ENCODE measurements around the gene TMEM147. TPM values are rescaled to one million over a fixed set of nuclear protein-coding genes. Genes with fewer than 3 reads are reported as not detected.

Gene TMEM147
- total and polyA plus RNA-seq, 9 donors = 61.4 to 105 (median 72.5) TPM

GRCh38 chr19:35553385-35554000 is 8.1 kb downstream of the TMEM147 start:
- DNase-seq = no peak
- WGBS, 3 donors = 59 to 69% (median 68%) methylated on average over 14 of the region's 14 CpGs
- TF ChIP-seq EP300 (IDR thresholded peaks at IDR 0.05) = no peak
- no peak for TF ChIP-seq POLR2A (IDR thresholded peaks at IDR 0.05)
- TF ChIP-seq, protein P1, sequence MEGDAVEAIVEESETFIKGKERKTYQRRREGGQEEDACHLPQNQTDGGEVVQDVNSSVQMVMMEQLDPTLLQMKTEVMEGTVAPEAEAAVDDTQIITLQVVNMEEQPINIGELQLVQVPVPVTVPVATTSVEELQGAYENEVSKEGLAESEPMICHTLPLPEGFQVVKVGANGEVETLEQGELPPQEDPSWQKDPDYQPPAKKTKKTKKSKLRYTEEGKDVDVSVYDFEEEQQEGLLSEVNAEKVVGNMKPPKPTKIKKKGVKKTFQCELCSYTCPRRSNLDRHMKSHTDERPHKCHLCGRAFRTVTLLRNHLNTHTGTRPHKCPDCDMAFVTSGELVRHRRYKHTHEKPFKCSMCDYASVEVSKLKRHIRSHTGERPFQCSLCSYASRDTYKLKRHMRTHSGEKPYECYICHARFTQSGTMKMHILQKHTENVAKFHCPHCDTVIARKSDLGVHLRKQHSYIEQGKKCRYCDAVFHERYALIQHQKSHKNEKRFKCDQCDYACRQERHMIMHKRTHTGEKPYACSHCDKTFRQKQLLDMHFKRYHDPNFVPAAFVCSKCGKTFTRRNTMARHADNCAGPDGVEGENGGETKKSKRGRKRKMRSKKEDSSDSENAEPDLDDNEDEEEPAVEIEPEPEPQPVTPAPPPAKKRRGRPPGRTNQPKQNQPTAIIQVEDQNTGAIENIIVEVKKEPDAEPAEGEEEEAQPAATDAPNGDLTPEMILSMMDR (IDR thresholded peaks at IDR 0.05) = no peak
- intact Hi-C loops (cut with DNase I) = no loop called here
- H3K36me3 ChIP-seq = no peaks in the 10 kb centered on the region
- H3K4me1 ChIP-seq (ENCODE audit: insufficient read depth) = no peaks in the 10 kb centered on the region
- no peaks in the 10 kb centered on the region for H3K27me3 ChIP-seq
- no peak overlapping the region for H3K4me3 ChIP-seq
- H3K27ac ChIP-seq = no peak overlapping the region
- H3K9me3 ChIP-seq = no peaks in the 10 kb centered on the region

DNA sequence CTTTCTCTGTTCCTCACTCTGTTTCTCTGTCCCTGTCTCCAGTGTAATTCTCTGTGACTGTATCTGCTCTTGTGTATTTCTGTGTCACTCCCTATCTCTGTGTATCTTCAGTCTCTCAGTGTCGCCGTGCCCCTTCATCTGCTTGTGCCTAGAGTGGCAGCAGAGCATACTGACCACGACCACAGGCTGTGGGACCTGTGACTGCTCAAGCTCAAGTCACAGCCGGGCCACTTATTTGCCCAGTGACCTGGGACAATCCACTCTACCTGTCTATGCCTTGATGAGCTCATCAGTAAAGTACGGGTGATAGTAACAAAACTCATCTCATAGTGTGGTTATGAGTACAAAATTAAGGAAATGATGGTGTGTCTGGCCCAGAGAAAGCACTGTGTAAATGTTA is 8.7 kb downstream of the TMEM147 start:
- H3K27me3 ChIP-seq = no peaks in the 10 kb centered on the region
- no peak overlapping the region for H3K27ac ChIP-seq
- TF ChIP-seq EP300 (IDR thresholded peaks at IDR 0.05) = no peak
- TF ChIP-seq, protein P1 (IDR thresholded peaks at IDR 0.05) = no peak
- no peak for TF ChIP-seq POLR2A (IDR thresholded peaks at IDR 0.05)
- H3K4me3 ChIP-seq = no peak overlapping the region
- H3K4me1 ChIP-seq (ENCODE audit: insufficient read depth) = no peaks in the 10 kb centered on the region
- 65 to 70% (median 68%) methylated on average over 5 of the region's 5 CpGs for WGBS, 3 donors
- no peaks in the 10 kb centered on the region for H3K36me3 ChIP-seq
- no peaks in the 10 kb centered on the region for H3K9me3 ChIP-seq
- intact Hi-C loops (cut with DNase I) = no loop called here
- DNase-seq = no peak

- H3K4me3 ChIP-seq = no peak overlapping the region
- TF ChIP-seq, protein P1 (IDR thresholded peaks at IDR 0.05) = no peak
- TF ChIP-seq EP300 (IDR thresholded peaks at IDR 0.05) = no peak
- TF ChIP-seq POLR2A (IDR thresholded peaks at IDR 0.05) = no peak
- WGBS, 3 donors = 71 to 72% (median 71%) methylated on average over 27 to 30 of the region's 30 CpGs
- DNase-seq = no peak
- H3K36me3 ChIP-seq = no peaks in the 10 kb centered on the region
- H3K27ac ChIP-seq = no peak overlapping the region
- intact Hi-C loops (cut with DNase I) = no loop called here
- no peaks in the 10 kb centered on the region for H3K9me3 ChIP-seq
- no peaks in the 10 kb centered on the region for H3K27me3 ChIP-seq
- no peaks in the 10 kb centered on the region for H3K4me1 ChIP-seq (ENCODE audit: insufficient read depth)
Observed at GRCh38 chr19:35555301-35556005, 10.0 kb downstream of the TMEM147 start.

DNA sequence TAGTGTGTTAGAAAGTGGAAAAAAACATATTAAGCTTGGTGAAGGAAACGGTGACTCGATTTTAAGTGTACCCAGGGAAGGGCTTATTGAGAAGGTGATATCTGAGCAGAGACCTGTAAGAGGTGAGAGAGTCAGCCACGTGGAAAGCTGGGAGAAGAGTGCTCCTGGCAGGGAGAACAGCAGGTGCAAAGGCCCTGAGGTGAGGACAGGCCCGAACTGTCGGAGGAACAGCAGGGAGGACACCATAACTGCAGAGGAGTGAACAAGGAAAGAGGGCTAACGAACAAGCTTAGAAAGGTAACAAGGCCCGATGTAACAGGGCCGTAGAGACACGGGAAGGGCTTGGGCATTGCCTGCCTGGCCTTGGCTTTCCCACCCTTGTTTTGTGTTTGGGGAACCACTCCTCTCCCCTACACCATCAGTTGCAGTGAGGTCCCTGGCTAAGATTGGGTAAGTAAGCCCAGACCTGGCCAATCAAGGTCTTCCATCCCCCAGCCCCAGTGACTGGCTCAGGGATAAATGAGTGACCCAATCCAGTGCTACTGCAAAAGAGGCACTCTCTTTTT is 10.7 kb downstream of the TMEM147 start:
- no peak overlapping the region for H3K27ac ChIP-seq
- H3K4me1 ChIP-seq (ENCODE audit: insufficient read depth) = no peaks in the 10 kb centered on the region
- intact Hi-C loops (cut with DNase I) = no loop called here
- no peaks in the 10 kb centered on the region for H3K9me3 ChIP-seq
- H3K27me3 ChIP-seq = no peaks in the 10 kb centered on the region
- no peak for TF ChIP-seq POLR2A (IDR thresholded peaks at IDR 0.05)
- H3K4me3 ChIP-seq = no peak overlapping the region
- DNase-seq = no peak
- 77 to 84% (median 81%) methylated on average over 9 of the region's 9 CpGs for whole genome bisulfite sequencing, 3 donors
- H3K36me3 ChIP-seq = no peaks in the 10 kb centered on the region
